GM19438 (cell line): Measurements from ENCODE around the gene SPNS2.

Source experiments
- ATAC-seq: cut with Tn5 transposase; IDR thresholded peaks from one replicate; pipeline ENCODE4 v1.9.1; 2021; ENCODE audit warnings: low read depth; ENCODE audit not compliant: unreplicated experiment

Gene SPNS2

GRCh38 chr17:4518901-4519300, 20.2 kb downstream of the SPNS2 start:
- no peak for ATAC-seq

GRCh38 chr17:4519361-4519788, 20.7 kb downstream of the SPNS2 start:
- ATAC-seq: no peak

DNA sequence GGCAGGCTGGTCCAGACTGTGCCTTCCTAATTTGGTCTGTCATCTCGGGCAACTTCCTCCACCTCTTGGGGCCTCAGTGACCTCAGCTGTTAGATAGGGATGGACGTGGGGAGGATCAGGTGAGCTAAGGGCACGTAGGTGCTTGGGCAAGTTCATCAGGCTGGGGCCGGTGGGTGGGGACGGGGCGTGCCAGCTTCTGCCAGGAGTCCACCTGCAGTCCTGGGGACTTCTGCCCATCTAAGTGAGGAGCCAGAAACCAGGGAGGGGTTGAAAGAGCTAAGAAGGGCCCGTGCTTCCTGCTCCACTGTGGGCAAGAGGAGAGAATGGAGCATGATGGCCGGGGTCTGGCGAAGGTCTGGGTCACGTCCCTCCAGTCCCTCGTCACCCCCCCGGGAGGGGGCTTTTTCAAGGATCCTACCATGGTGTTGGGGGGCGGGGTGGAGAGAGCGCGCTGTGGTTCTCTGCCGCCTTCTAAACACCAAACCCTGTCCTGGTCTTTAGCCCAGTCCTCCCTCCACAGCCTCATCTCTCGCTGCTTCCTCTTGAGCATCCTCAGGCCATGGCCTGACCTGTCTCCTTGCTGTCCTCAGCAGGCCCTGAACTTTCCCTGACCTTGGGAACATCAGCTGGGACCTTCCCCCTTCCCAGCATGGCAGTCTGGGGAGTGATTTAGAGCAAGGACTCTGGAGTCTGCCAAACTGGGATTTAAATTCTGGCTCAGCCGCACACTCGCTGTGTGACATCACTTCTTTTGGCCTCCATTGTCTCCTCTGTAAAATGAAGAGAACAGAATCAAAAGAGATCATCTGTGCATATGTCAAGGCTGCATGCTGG, 21.6 kb downstream of the SPNS2 start:
- no peak for ATAC-seq

DNA sequence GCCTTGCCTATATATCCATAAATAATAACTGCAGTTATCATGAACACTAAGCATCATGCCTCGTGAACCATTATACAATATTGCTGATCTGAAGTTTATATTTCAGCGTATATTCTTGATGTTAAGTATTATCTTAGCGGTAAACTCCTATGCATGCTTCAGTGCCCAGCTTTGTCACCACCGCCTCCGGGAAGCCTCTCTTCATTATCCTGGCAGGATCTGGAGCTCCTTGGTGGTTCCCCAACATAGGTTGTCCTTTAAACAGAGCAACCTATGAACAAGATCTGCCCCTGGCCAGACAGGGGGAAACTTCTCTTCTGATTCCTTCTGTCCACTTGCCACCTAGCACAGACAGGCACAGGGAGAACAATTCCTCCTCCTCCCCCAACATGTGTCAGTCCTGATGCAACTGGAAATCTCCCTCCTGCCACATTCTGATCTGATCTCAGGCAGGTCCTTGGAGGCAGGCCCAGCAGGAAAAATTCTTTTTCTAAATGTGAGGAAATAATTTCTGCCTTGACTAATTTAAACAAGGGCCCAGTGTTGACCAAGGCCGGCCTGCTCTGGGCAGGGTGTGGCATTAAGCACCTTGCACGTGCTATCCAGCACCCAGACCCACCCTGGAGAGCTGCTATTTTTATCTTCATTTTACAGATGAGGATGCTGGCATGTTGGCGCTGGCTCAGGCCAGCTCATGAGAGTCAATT, 22.4 kb downstream of the SPNS2 start:
- ATAC-seq: no peak

DNA sequence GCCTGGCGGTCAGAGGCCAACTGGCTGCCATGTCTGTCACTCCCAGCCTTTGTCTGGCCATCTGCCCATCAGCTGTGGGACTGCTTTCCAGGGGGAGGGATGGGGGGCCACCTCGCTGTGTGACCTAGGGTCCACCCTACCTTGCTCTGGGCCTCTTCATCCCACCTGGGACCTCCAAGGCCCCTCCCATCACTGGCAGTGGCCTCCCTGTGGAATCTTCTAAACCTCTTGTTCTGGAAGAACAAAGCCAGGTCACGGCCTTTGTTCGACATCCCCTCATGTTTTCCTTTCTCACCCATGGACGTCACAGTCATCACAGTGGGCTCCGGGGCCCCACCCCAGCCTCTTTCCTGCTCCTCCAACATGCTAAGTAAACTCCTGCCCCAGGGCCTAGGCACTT, 24.0 kb downstream of the SPNS2 start:
- ATAC-seq: no peak

- no peak for ATAC-seq
Measured at GRCh38 chr17:4523946-4524345, 25.3 kb downstream of the SPNS2 start.

GRCh38 chr17:4525691-4526397, 27.2 kb downstream of the SPNS2 start:
- ATAC-seq: no peak

DNA sequence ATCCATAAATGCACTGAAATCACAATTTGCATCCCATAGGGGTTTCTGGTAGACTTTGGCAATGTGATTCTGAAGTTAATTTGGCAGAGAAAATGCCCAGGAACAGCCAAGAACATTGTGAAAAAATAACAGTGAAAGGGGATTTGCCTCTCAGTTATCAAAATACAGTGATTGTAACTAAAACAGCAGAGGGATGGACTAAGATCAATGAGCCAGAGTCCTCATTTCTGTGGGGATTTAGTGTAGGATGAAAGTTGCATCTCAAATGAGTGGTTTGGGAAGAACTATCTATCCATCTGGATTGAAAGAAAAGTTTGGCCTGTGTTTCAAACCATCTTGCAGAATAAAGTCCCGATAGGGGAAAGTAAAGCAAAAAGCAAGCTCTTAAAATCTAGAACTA, 28.5 kb downstream of the SPNS2 start:
- ATAC-seq: no peak

- ATAC-seq: no peak
Measured at GRCh38 chr17:4527566-4528125, 29.0 kb downstream of the SPNS2 start.

DNA sequence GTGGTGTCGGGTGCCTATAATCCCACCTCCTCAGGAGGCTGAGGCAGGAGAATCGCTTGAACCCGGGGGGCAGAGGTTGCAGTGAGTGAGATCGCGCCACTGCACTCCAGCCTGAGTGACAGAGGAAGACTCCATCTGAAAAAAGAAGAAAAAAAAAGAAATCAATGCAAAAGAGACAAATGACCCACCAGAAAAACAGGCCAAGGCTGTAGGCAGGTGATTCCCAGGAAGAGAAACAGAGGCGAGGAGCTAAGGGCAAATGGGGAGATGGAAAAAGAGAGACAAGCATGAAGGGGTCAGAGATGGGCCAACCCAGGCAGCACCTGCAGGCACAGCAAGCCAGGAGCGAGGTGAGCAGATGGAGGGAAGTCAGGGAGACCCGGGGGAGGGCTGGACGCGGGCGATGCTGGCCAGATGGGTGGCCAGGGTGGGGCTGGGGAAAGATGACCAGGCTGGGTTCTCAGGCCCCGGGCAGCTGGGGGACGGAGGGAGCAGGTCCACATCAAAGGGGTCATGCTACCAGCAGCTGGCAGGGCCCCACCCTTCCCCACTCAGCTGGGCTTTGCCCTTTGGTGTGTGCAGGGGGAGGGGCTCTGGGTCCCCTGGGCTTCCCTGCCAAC, 31.0 kb downstream of the SPNS2 start:
- no peak for ATAC-seq

GRCh38 chr17:4530799-4531730, 32.4 kb downstream of the SPNS2 start:
- ATAC-seq: no peak

GRCh38 chr17:4531988-4532736, 33.5 kb downstream of the SPNS2 start:
- ATAC-seq: no peak

- no peak for ATAC-seq
Measured at GRCh38 chr17:4532860-4533522, 34.3 kb downstream of the SPNS2 start.

DNA sequence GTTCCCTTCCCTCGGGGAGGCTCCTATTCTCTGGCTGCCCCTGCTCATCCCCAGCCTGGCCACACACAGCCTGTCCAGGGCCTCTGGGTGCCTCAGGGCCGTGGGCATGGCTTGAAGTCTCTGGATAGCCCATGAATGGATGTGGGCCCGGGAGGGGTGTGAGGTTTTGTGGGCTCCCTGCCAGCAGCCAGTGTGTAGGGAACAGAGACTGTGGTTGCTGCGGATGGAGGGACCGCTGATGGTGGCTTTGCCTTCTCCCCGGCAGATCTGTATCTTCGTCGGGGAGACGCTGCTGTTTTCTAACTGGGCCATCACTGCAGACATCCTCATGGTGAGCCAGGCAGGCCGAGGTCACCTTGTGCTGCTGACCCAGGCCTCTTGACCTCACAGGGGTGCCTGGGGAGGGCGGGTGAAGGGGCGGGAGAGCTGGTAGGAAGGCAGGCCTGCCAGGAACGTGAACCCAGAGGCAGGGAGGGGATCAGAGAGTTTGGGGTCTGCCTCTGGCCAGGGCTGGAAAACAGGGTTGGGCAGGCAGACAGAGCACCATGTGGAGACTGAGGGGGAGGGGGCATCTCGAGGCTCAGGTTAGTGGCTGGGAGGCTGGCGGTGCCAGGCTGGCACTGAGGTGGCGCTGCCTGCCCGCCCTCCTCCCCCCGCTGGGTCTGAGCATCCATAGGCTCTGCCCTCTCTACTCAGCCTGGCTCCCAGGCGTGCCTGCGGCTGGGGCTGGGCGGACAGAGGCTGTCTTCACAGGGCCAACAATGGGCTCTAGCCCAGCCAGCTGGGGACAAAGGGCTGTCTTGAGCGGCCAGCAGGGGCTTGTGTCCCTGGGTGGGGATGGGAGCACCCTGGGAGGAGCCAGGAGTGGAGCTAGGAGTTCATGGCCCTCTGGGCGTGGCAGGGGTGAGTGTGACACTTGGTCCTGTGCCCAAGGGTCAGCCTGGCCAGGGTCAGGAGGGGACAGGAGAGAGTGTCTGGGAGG, 35.1 kb downstream of the SPNS2 start:
- ATAC-seq: no peak

DNA sequence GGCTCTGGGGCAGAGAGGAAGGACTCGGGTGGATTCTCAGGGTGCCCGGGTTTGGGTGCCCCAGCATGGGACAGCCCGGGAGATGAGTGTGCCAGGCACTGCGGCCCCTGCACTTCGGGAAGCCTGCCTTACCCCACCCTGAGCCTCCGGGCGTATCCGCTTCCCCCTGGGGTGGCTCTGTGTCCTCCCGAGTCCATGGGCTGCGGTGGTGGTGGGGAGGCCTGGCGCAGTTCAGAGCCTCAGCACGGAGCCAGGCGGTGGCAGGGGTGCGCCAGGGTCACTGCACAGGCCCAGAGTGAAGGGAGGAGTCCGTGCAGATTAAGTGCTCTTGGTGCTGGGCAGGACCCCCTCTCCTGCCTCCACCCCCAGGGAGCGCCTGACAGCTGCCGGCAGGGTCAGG, 35.8 kb downstream of the SPNS2 start:
- no peak for ATAC-seq

GRCh38 chr17:4534928-4535666, 36.4 kb downstream of the SPNS2 start:
- no peak for ATAC-seq
